Measurements from ENCODE around the gene PI4KA.

PI4KA gene

GRCh38 chr22:20766530-20766929 is 92.1 kb downstream of the PI4KA start:
- in situ Hi-C loops (cut with MboI; ENCODE audit: low pct_unique_long_range_greater_than_20kb, low sequenced_read_pairs, unreplicated experiment): no loop called here
- TF ChIP-seq CTCF (IDR thresholded peaks at IDR 0.05; ENCODE audit: extremely low read depth, insufficient read depth, missing control alignments): no peak
- DNase-seq (ENCODE audit: low spot score): no peak

GRCh38 chr22:20765938-20766337 is 92.7 kb downstream of the PI4KA start:
- DNase-seq (ENCODE audit: low spot score): no peak
- in situ Hi-C loops (cut with MboI; ENCODE audit: low pct_unique_long_range_greater_than_20kb, low sequenced_read_pairs, unreplicated experiment): no loop called here
- TF ChIP-seq CTCF (IDR thresholded peaks at IDR 0.05; ENCODE audit: extremely low read depth, insufficient read depth, missing control alignments): no peak

- in situ Hi-C loops (cut with MboI; ENCODE audit: low pct_unique_long_range_greater_than_20kb, low sequenced_read_pairs, unreplicated experiment): no loop called here
- DNase-seq (ENCODE audit: low spot score): no peak
Observed at GRCh38 chr22:20764729-20765128, 93.9 kb downstream of the PI4KA start.

GRCh38 chr22:20764471-20764720 is 94.2 kb downstream of the PI4KA start:
- no peak for TF ChIP-seq CTCF (IDR thresholded peaks at IDR 0.05; ENCODE audit: extremely low read depth, insufficient read depth, missing control alignments)
- DNase-seq (ENCODE audit: low spot score): no peak
- in situ Hi-C loops (cut with MboI; ENCODE audit: low pct_unique_long_range_greater_than_20kb, low sequenced_read_pairs, unreplicated experiment): no loop called here

More at GRCh38 chr22:20764729-20765128, 93.9 kb downstream of the PI4KA start:
- TF ChIP-seq CTCF (IDR thresholded peaks at IDR 0.05; ENCODE audit: extremely low read depth, insufficient read depth, missing control alignments): no peak

- no peak for TF ChIP-seq CTCF (IDR thresholded peaks at IDR 0.05; ENCODE audit: extremely low read depth, insufficient read depth, missing control alignments)
- DNase-seq (ENCODE audit: low spot score): no peak
- in situ Hi-C loops (cut with MboI; ENCODE audit: low pct_unique_long_range_greater_than_20kb, low sequenced_read_pairs, unreplicated experiment): no loop called here
Observed at GRCh38 chr22:20763630-20764470, 94.8 kb downstream of the PI4KA start.

- TF ChIP-seq CTCF (IDR thresholded peaks at IDR 0.05; ENCODE audit: extremely low read depth, insufficient read depth, missing control alignments): no peak
- in situ Hi-C loops (cut with MboI; ENCODE audit: low pct_unique_long_range_greater_than_20kb, low sequenced_read_pairs, unreplicated experiment): no loop called here
- DNase-seq (ENCODE audit: low spot score): no peak
Observed at GRCh38 chr22:20762233-20762796, 96.3 kb downstream of the PI4KA start.

Data from GM13977 (cell line).